ENCODE data around the gene SLX4IP. TPM values are rescaled to one million over a fixed set of nuclear protein-coding genes. Genes with fewer than 3 reads are reported as not detected.
"Not testable (repeated sequence)": the region's sequence is repeated elsewhere in the genome, so short reads cannot be mapped to it uniquely, and the experiment has no call there.

Gene SLX4IP
- total RNA-seq, 2 donors from 2014 or later, result 7.0 to 8.2 TPM

DNA sequence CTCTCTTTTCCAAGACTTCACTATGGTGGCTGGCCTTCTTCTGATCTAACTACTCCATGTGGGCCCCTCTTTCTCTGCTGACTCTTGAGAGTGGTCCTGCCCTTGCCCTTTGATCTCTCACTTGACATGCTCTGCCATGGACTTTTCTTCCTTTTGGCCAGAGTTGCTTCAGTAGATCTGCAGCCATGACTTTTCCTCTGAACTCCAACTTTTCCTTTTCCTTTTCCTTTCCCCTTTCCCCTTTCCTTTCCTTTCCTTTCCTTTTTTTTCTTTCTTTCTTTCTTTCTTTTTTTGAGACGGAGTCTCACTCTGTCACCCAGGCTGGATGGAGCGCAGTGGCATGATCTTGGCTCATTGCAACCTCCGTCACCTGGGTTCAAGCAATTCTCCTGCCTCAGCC, 150.2 kb downstream of the SLX4IP start:
- intact Hi-C loops (cut with DNase I), result no loop called here
- Histone ChIP-seq H3K4me3 (no peak overlapping the region), H3K36me3 (no peaks in the 10 kb centered on the region), H3K27me3 (replicated peaks; ENCODE audit: insufficient read depth) (no peaks in the 10 kb centered on the region), H3K4me1 (replicated peaks) (no peaks in the 10 kb centered on the region), H3K9me3 (no peaks in the 10 kb centered on the region), H3K27ac (no peak overlapping the region)
- TF ChIP-seq POLR2A (IDR thresholded peaks at IDR 0.05), result no peak
- TF ChIP-seq POLR2AphosphoS5 (IDR thresholded peaks at IDR 0.05), result no peak
- TF ChIP-seq, protein P1, sequence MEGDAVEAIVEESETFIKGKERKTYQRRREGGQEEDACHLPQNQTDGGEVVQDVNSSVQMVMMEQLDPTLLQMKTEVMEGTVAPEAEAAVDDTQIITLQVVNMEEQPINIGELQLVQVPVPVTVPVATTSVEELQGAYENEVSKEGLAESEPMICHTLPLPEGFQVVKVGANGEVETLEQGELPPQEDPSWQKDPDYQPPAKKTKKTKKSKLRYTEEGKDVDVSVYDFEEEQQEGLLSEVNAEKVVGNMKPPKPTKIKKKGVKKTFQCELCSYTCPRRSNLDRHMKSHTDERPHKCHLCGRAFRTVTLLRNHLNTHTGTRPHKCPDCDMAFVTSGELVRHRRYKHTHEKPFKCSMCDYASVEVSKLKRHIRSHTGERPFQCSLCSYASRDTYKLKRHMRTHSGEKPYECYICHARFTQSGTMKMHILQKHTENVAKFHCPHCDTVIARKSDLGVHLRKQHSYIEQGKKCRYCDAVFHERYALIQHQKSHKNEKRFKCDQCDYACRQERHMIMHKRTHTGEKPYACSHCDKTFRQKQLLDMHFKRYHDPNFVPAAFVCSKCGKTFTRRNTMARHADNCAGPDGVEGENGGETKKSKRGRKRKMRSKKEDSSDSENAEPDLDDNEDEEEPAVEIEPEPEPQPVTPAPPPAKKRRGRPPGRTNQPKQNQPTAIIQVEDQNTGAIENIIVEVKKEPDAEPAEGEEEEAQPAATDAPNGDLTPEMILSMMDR (IDR thresholded peaks at IDR 0.05), result no peak
- no peak for DNase-seq (ENCODE audit: low spot score)
- WGBS, result 98% methylated on average over 3 of the region's 3 CpGs

- H3K9me3 ChIP-seq, result no peaks in the 10 kb centered on the region
- H3K4me1 ChIP-seq (replicated peaks), result peaks cover 3% of the 10 kb centered on the region
- 82% methylated on average over 4 of the region's 4 CpGs for WGBS
- DNase-seq (ENCODE audit: low spot score), result no peak
- no peak overlapping the region for H3K4me3 ChIP-seq
- no peaks in the 10 kb centered on the region for H3K36me3 ChIP-seq
- no peaks in the 10 kb centered on the region for H3K27me3 ChIP-seq (replicated peaks; ENCODE audit: insufficient read depth)
- TF ChIP-seq POLR2AphosphoS5 (IDR thresholded peaks at IDR 0.05) (no peak), POLR2A (IDR thresholded peaks at IDR 0.05) (no peak)
- TF ChIP-seq, protein P1 (IDR thresholded peaks at IDR 0.05), result no peak
- intact Hi-C loops (cut with DNase I), result no loop called here
- no peak overlapping the region for H3K27ac ChIP-seq
Observed at GRCh38 chr20:10586296-10586695, 151.2 kb downstream of the SLX4IP start.

DNA sequence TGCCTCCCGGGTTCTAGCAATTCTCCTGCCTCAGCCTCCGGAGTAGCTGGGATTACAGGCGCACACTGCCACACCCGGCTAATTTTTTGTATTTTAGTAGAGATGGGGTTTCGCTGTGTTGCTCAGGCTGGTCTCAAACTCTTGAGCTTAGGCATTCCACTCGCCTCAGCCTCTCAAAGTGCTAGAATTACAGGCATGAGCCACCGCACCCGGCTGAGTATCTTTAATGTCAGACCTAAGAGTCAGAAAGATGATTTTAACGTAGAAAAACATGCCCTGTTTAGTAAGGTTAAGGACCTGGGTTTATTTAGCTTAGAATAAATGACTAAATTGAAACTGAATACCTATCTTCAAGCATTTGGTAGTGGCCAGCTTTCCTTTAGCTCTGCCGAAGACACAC, 155.3 kb downstream of the SLX4IP start:
- intact Hi-C loops (cut with DNase I); DNase-seq (ENCODE audit: low spot score); H3K4me1 ChIP-seq (replicated peaks); H3K36me3 ChIP-seq; H3K9me3 ChIP-seq; H3K27me3 ChIP-seq (replicated peaks; ENCODE audit: insufficient read depth); H3K4me3 ChIP-seq: not testable (repeated sequence)
- WGBS, result 84% methylated on average over 10 of the region's 10 CpGs
- peak overlapping the region; percentile 22 to 56 for H3K27ac ChIP-seq

DNA sequence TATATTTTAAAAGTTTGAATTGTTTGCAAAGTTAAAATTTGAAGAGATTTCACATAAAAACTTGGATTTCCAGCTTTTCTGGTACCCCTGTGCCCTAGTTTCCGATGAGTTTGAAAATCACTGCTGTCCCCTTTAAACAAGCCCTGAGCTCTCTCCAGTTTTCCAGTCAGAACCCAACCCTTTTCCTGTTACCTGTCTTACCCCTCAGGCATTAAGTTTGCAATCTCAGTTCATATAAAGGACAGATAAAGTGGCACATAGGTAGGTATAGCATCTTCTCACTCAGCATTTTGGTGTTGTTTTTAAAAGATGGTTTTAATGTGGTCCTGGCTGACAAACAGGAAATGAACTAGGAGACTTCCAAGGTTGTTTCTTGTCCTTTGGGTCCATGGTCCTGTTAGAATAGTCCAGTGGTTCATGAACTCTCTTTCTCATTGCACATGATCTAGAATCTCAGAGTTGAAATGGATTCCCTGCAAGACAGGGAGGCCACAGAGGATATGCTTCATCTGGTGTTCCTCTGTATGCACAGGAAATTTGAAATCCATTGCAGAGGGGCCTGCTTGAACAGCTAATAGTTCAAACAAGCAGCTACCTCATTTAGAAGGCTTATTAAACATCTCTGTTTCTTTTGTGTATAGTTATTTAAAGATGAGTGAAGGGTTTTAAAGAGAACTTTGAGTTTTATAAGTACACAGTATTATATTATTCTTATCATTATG, 156.0 kb downstream of the SLX4IP start:
- intact Hi-C loops (cut with DNase I), result no loop called here
- TF ChIP-seq, protein P1 (IDR thresholded peaks at IDR 0.05), result no peak
- no peak for TF ChIP-seq POLR2A (IDR thresholded peaks at IDR 0.05)
- no peak for TF ChIP-seq POLR2AphosphoS5 (IDR thresholded peaks at IDR 0.05)
- H3K27ac ChIP-seq, result peak overlapping the region; percentile 7 to 56
- H3K9me3 ChIP-seq, result no peaks in the 10 kb centered on the region
- H3K4me3 ChIP-seq, result no peak overlapping the region
- H3K4me1 ChIP-seq (replicated peaks), result peaks cover 10% of the 10 kb centered on the region
- H3K36me3 ChIP-seq, result no peaks in the 10 kb centered on the region
- 84% methylated on average over 1 of the region's 1 CpG for WGBS
- H3K27me3 ChIP-seq (replicated peaks; ENCODE audit: insufficient read depth), result no peaks in the 10 kb centered on the region
- DNase-seq (ENCODE audit: low spot score), result no peak

GRCh38 chr20:10591946-10592521, 156.9 kb downstream of the SLX4IP start:
- Histone ChIP-seq H3K36me3 (no peaks in the 10 kb centered on the region), H3K27me3 (replicated peaks; ENCODE audit: insufficient read depth) (no peaks in the 10 kb centered on the region), H3K4me3 (no peak overlapping the region), H3K4me1 (replicated peaks) (peaks cover 10% of the 10 kb centered on the region), H3K27ac (peak overlapping the region; percentile 7 to 56), H3K9me3 (no peaks in the 10 kb centered on the region)
- TF ChIP-seq, protein P1 (IDR thresholded peaks at IDR 0.05), result no peak
- TF ChIP-seq POLR2A (IDR thresholded peaks at IDR 0.05) (no peak), POLR2AphosphoS5 (IDR thresholded peaks at IDR 0.05) (no peak)
- intact Hi-C loops (cut with DNase I), result no loop called here
- no peak for DNase-seq (ENCODE audit: low spot score)
- 62% methylated on average over 2 of the region's 2 CpGs for WGBS

Measured in prostate gland (tissue), 2 donors.